Measurements from ENCODE around the gene MISP3. TPM values are rescaled to one million over a fixed set of nuclear protein-coding genes. Genes with fewer than 3 reads are reported as not detected.
"Not testable (repeated sequence)": the region's sequence is repeated elsewhere in the genome, so short reads cannot be mapped to it uniquely, and the experiment has no call there.

Gene MISP3
- 1 to 10 TPM; 1.7 to 2.7 TPM for total RNA-seq

DNA sequence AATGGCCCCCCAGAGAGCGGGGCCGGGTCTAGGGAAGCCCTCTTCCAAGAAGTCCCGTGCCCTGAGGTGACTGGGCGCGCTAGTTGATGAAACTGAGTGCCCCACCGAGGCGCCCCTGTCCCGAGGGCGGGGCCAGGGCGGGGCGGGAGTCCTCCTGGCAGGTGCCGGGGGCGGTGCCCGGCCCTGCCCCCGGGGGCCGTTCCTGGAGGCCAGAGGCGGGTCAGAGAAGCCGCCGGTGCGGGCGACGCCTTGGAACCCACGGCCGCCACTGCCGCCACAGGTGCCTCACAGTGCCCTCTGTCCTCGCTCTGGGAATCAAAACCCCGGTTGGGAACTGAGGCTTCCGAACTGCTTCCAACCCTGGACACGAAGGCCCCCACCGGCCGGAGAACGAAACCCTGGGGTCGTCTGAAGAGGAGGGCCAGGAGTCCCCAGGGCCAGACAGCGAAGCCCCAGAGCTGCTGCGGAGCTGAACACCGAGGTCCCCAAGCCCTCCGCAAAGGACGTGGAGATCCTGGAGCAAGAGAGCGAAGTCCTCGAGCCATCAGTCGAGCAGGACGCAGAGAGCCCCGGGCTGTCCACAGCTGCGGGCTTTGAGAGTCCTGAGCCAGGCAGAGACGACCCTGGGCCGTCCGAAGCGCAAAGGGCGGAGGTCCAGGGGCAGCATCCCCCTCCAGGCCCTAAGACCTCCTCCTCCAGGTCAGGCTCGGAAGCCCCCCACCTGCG, at the start of gene MISP3:
Gene MISP3 (plus strand): TSS at position 252 of the 726 bp plus-strand sequence. CDS start 524 bp downstream, outside the sequence.
- no peak for ATAC-seq (ENCODE audit: insufficient number of reproducible peaks, low FRiP score, low read depth)
- DNase-seq (ENCODE audit: low spot score), result no peak
- H3K4me3 ChIP-seq, result peak within 1 kb of the TSS; percentile 92
- TF ChIP-seq, protein P1, sequence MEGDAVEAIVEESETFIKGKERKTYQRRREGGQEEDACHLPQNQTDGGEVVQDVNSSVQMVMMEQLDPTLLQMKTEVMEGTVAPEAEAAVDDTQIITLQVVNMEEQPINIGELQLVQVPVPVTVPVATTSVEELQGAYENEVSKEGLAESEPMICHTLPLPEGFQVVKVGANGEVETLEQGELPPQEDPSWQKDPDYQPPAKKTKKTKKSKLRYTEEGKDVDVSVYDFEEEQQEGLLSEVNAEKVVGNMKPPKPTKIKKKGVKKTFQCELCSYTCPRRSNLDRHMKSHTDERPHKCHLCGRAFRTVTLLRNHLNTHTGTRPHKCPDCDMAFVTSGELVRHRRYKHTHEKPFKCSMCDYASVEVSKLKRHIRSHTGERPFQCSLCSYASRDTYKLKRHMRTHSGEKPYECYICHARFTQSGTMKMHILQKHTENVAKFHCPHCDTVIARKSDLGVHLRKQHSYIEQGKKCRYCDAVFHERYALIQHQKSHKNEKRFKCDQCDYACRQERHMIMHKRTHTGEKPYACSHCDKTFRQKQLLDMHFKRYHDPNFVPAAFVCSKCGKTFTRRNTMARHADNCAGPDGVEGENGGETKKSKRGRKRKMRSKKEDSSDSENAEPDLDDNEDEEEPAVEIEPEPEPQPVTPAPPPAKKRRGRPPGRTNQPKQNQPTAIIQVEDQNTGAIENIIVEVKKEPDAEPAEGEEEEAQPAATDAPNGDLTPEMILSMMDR (IDR thresholded peaks at IDR 0.05), result no peak
- H3K36me3 ChIP-seq, result no peaks in the 10 kb centered on the region
- no peaks in the 10 kb centered on the region for H3K27me3 ChIP-seq (replicated peaks; ENCODE audit: insufficient read depth)
- peak within 1 kb of the TSS; percentile 84 to 95 for H3K27ac ChIP-seq
- H3K9me3 ChIP-seq, result no peaks in the 10 kb centered on the region
- peaks cover 6 to 38% of the 10 kb centered on the region in 2 donors for H3K4me1 ChIP-seq (ENCODE audit: control insufficient read depth in 1 of 2, low read depth in 2 of 2)

DNA sequence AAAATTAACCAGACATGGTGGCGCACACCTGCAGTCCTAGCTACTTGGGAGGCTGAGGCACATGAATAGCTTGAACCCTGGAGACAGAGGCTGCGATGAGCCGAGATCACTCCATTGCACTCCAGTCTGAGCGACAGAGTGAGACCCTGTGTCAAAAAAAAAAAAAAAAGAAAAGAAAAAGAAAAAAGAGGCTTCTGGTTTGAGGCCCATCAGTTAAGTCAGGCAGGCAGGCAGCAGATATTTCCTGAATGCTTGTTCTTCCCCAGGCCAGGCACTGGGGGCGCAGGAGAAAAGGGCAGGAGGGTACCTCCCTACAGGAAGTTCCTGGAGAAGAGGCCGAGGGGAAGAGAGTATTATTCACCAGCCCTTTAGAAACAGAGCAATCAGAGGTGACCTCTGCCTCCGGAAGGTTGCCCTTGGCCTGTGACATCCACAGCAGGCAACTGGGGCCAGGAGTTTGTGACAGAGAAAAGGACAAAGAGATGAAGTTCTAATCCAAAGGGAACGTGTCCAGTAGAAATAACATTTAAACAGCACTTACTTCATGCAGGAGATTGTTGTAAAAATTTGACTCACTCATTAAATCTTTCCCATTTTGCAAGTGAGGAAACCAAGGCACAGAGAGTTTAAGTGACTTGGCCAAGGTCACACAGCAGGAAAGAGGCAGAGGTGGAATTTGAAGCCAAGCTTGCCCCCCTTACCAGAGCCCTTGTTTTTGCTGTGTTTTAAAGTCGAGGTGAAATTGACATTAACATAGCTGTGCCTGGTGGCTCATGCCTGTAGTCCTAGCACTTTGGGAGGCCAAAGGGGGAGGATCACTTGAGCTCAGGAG, 49.0 kb upstream of the MISP3 start:
- H3K27ac ChIP-seq, result peak overlapping the region in 1 of 2 donors; percentile 10
- no peaks in the 10 kb centered on the region for H3K36me3 ChIP-seq
- TF ChIP-seq, protein P1 (IDR thresholded peaks at IDR 0.05), result peak; percentile 45
- H3K4me3 ChIP-seq, result no peak overlapping the region
- ATAC-seq (ENCODE audit: insufficient number of reproducible peaks, low FRiP score, low read depth) (no peak), DNase-seq (ENCODE audit: low spot score) (no peak)
- no peaks in the 10 kb centered on the region for H3K9me3 ChIP-seq
- H3K4me1 ChIP-seq (ENCODE audit: control insufficient read depth in 1 of 2, low read depth in 2 of 2), result peaks cover 3 to 4% of the 10 kb centered on the region in 2 donors
- no peaks in the 10 kb centered on the region for H3K27me3 ChIP-seq (replicated peaks; ENCODE audit: insufficient read depth)

DNA sequence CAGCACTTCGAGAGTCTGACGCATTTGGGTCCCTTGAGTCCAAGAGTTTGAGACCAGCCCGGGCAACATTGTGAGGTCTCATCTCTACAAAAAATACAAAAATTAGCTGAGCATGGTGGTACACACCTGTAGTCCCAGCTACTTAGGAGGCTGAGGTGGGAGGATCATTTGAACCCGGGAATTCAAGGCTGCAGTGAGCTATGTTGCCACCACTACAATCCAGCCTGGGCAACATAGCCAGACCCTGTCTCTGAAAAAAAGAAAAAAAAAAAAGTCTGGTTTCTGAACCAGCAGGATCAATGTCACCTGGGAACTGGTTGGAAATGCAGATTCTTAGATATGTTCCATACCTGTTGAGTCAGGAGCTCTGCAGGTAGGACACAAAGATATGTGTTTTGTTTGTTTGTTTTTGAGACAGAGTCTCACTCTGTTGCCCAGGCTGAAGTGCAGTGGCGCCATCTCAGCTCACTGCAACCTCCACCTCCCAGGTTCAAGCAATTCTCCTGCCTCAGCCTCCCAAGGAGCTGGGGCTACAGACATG, 45.9 kb upstream of the MISP3 start:
- not testable (repeated sequence) for H3K4me3 ChIP-seq; ATAC-seq (ENCODE audit: insufficient number of reproducible peaks, low FRiP score, low read depth)

DNA sequence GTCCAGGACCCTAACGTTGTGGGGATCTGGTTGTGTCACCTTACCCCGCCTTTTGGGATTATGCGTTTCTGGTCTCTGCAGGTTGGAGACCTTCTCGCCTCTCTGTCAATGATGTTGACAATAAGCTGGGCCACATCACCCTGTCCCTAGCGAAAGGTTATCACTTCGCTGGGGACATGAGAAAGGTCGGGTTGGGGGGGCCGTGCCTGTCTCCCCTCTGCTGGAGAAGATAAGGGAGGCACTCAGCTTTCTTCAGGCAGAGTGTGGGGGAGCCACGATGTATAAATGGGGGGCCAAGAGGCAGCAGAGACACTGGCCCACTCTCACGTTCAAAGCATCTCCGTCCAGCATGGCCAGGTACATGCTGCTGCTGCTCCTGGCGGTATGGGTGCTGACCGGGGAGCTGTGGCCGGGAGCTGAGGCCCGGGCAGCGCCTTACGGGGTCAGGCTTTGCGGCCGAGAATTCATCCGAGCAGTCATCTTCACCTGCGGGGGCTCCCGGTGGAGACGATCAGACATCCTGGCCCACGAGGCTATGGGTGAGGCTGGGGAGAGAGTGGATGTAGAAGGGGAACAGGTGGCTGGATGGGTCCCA, 44.6 kb upstream of the MISP3 start, which contains the start of gene RLN3:
Gene RLN3 (plus strand): TSS at position 293 of the 595 bp plus-strand sequence. CDS start 57 bp downstream, at position 350.
- Histone ChIP-seq H3K4me3 (no peak within 1 kb of the TSS), H3K27ac (no peak within 1 kb of the TSS), H3K9me3 (no peaks in the 10 kb centered on the region), H3K4me1 (ENCODE audit: control insufficient read depth in 1 of 2, low read depth in 2 of 2) (peaks cover 10 to 17% of the 10 kb centered on the region in 2 donors), H3K36me3 (no peaks in the 10 kb centered on the region), H3K27me3 (replicated peaks; ENCODE audit: insufficient read depth) (no peaks in the 10 kb centered on the region)
- DNase-seq (ENCODE audit: low spot score), result no peak
- no peak for ATAC-seq (ENCODE audit: insufficient number of reproducible peaks, low FRiP score, low read depth)
- TF ChIP-seq, protein P1 (IDR thresholded peaks at IDR 0.05), result no peak

More for the DNA sequence above, 45.9 kb upstream of the MISP3 start:
- not testable (repeated sequence) for H3K36me3 ChIP-seq; H3K27ac ChIP-seq; H3K9me3 ChIP-seq; H3K27me3 ChIP-seq (replicated peaks; ENCODE audit: insufficient read depth); DNase-seq (ENCODE audit: low spot score); H3K4me1 ChIP-seq (ENCODE audit: control insufficient read depth in 1 of 2, low read depth in 2 of 2)

DNA sequence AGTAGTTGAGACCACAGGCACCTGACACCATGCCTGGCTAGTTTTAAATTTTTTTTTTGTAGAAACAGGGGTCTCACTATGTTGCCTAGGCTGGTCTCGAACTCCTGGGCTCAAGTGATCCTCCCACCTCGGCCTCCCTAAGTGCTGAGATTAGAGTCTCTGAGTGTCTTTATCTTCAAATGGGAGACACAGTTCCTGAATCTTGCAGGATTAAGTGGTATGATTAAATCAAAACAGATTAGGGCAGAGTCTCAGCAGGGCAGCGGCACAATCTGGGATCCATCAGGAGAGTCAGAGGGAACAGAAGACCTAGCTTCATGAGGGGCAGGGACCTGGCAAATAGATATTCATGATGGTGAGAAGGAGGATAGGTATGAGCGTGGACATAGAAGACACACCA, 43.7 kb upstream of the MISP3 start:
- Histone ChIP-seq H3K4me1 (ENCODE audit: control insufficient read depth in 1 of 2, low read depth in 2 of 2) (peaks cover 8 to 13% of the 10 kb centered on the region in 2 donors), H3K27ac (no peak overlapping the region), H3K36me3 (no peaks in the 10 kb centered on the region), H3K9me3 (no peaks in the 10 kb centered on the region), H3K27me3 (replicated peaks; ENCODE audit: insufficient read depth) (no peaks in the 10 kb centered on the region), H3K4me3 (no peak overlapping the region)
- TF ChIP-seq, protein P1 (IDR thresholded peaks at IDR 0.05), result no peak
- ATAC-seq (ENCODE audit: insufficient number of reproducible peaks, low FRiP score, low read depth) (no peak), DNase-seq (ENCODE audit: low spot score) (no peak)
